ENCODE results near the gene GABRA5.

DNA sequence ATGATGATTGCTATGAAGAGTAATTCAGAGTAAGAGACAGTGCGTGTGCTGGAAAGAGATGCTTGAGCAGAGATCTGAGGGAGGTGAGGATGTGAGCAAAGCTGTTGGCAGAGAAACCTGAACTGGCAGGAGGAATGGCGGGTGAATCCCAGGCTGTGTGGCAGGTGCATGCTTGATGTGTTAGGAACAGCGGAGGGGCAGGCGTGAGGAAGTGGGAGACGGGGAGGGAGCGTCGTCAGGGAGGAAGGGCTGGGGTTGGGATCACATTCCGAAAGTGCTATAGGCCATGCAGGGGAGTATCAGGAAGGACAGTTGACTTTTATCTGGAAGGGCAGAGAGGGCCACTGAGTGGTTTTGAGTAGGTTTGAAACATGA, 8.6 kb downstream of the GABRA5 start:
- TF ChIP-seq, protein P1, sequence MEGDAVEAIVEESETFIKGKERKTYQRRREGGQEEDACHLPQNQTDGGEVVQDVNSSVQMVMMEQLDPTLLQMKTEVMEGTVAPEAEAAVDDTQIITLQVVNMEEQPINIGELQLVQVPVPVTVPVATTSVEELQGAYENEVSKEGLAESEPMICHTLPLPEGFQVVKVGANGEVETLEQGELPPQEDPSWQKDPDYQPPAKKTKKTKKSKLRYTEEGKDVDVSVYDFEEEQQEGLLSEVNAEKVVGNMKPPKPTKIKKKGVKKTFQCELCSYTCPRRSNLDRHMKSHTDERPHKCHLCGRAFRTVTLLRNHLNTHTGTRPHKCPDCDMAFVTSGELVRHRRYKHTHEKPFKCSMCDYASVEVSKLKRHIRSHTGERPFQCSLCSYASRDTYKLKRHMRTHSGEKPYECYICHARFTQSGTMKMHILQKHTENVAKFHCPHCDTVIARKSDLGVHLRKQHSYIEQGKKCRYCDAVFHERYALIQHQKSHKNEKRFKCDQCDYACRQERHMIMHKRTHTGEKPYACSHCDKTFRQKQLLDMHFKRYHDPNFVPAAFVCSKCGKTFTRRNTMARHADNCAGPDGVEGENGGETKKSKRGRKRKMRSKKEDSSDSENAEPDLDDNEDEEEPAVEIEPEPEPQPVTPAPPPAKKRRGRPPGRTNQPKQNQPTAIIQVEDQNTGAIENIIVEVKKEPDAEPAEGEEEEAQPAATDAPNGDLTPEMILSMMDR (conservative IDR thresholded peaks at IDR 0.05; ENCODE audit: low read length), result no peak
- no peak for TF ChIP-seq EZH2phosphoT487 (IDR thresholded peaks at IDR 0.05; ENCODE audit: borderline replicate concordance)

Data from Loucy (cell line).